A549 (cell line): ENCODE results near the gene COMMD4. TPM values are rescaled to one million over a fixed set of nuclear protein-coding genes. Genes with fewer than 3 reads are reported as not detected.

Experiments
- ATAC-seq, 2 experiments: fragments of 200-7000 bp in 1 of 2; fragments of >200 bp in 1 of 2; cut with Nextera tagmentation in 1 of 2; cut with Tn5 transposase in 1 of 2; 3 replicates each; pipeline versions ENCODE4 v1.8.0 to v1.9.1; 2018 to 2020; ENCODE audit warnings: mild to moderate bottlenecking in 1 of 2, moderate library complexity in 1 of 2
- CTCF ChIA-PET: fragments of 300-600 bp; sonication (Branson Sonifier 250); formaldehyde crosslinking; extraction: SDS; loops from one replicate; lab custom pipeline; 2021; ENCODE audit warnings: antibody characterized with exemption, inconsistent platforms; lab: Yijun Ruan, JAX
- POLR2A ChIA-PET: fragments of 350-600 bp; formaldehyde crosslinking; extraction: SDS; loops from one replicate; lab custom pipeline; 2021; ENCODE audit warnings: antibody characterized with exemption, inconsistent platforms; lab: Yijun Ruan, JAX
- DNase-seq, 2 experiments: peaks; one replicate each; pipeline versions ENCODE4 v3.0.0 to v3.0.0-alpha.2; 2011 to 2016; ENCODE audit warnings: low read depth in 1 of 2, low spot score in 1 of 2
- FAIRE-seq: peaks from 2 replicates; lab custom pipeline; 2011; peaks lifted over from hg19 to GRCh38; lab: Jason Lieb, UNC
- H3K27ac ChIP-seq, 2 experiments: fragments of >200 bp; sonication (Bioruptor Twin); formaldehyde crosslinking; 3 replicates each; pipeline ENCODE4 v1.5.1; 2016 to 2017
- H3K4me1 ChIP-seq: fragments of >200 bp; sonication (Bioruptor Twin); formaldehyde crosslinking; 3 replicates; pipeline ENCODE4 v1.6.1; 2016
- H3K4me2 ChIP-seq: fragments of >200 bp; sonication (Bioruptor Twin); formaldehyde crosslinking; 3 replicates; pipeline ENCODE4 v1.6.1; 2016
- H3K4me3 ChIP-seq: fragments of >200 bp; sonication (Bioruptor Twin); formaldehyde crosslinking; 3 replicates; pipeline ENCODE4 v1.5.1; 2016
- H3K9me3 ChIP-seq: fragments of >200 bp; sonication (Bioruptor Twin); formaldehyde crosslinking; 3 replicates; pipeline ENCODE4 v1.6.1; 2016
- BCL3 ChIP-seq: fragments of >200 bp; sonication (Bioruptor Twin); formaldehyde crosslinking; IDR thresholded peaks from 3 replicates; pipeline ENCODE4 v1.6.1; 2016
- BHLHE40 ChIP-seq: IDR thresholded peaks from 2 replicates; pipeline ENCODE4 v1.6.1; 2012; ENCODE audit warnings: low read depth, low read length, inconsistent platforms
- CEBPB ChIP-seq, 2 experiments: fragments of >200 bp in 1 of 2; sonication (Bioruptor Twin) in 1 of 2; formaldehyde crosslinking in 1 of 2; IDR thresholded peaks; 2 replicates each; pipeline ENCODE4 v1.6.1; 2012 to 2016
- CHD2 ChIP-seq: fragments of 150-350 bp; IDR thresholded peaks from 2 replicates; pipeline ENCODE4 v1.6.1; 2014; ENCODE audit warnings: low read length; ENCODE audit not compliant: partially characterized antibody
- CHD4 ChIP-seq: fragments of 200-600 bp; sonication (generic); IDR thresholded peaks from 2 replicates; pipeline ENCODE4 v1.6.1; 2016; ENCODE audit warnings: antibody characterized with exemption, mild to moderate bottlenecking, borderline replicate concordance
- CTCF ChIP-seq: fragments of >200 bp; sonication (Bioruptor Twin); formaldehyde crosslinking; IDR thresholded peaks from 3 replicates; pipeline ENCODE4 v1.5.1; 2016
- E2F6 ChIP-seq: IDR thresholded peaks from 2 replicates; pipeline ENCODE4 v1.6.1; 2012; ENCODE audit warnings: low read depth, borderline replicate concordance
- EHF ChIP-seq: fragments of 250-450 bp; sonication (Bioruptor Pico); IDR thresholded peaks from 2 replicates; pipeline ENCODE4 v1.5.0; 2020; ENCODE audit warnings: mild to moderate bottlenecking
- EHMT2 ChIP-seq: fragments of 200-600 bp; sonication (generic); IDR thresholded peaks from 2 replicates; pipeline ENCODE4 v1.6.1; 2016; ENCODE audit warnings: antibody characterized with exemption, low read depth, mild to moderate bottlenecking, moderate library complexity
- ELK1 ChIP-seq: fragments of 150-350 bp; IDR thresholded peaks from 2 replicates; pipeline ENCODE4 v1.6.1; 2014; ENCODE audit warnings: low read depth, mild to moderate bottlenecking, low read length
- EP300 ChIP-seq, 2 experiments: fragments of >200 bp; sonication (Bioruptor Twin); formaldehyde crosslinking; IDR thresholded peaks; 2 replicates in 1 of 2; 3 replicates in 1 of 2; pipeline ENCODE4 v1.6.1; 2016 to 2017
- FOSL2 ChIP-seq, 2 experiments: fragments of 450-650 bp in 1 of 2; fragments of >200 bp in 1 of 2; sonication (Bioruptor Twin) in 1 of 2; formaldehyde crosslinking; IDR thresholded peaks; 2 replicates each; pipeline versions ENCODE4 v1.5.0 to v1.6.1; 2016 to 2020; ENCODE audit warnings: mild to moderate bottlenecking in 1 of 2, moderate library complexity in 1 of 2
- FOXS1 ChIP-seq: fragments of 250-450 bp; sonication (Bioruptor Pico); IDR thresholded peaks from 2 replicates; pipeline ENCODE4 v1.5.0; 2020; ENCODE audit warnings: mild to moderate bottlenecking, moderate library complexity
- GATA3 ChIP-seq: IDR thresholded peaks from 2 replicates; pipeline ENCODE4 v1.6.1; 2012; ENCODE audit warnings: borderline replicate concordance
- HES2 ChIP-seq: fragments of >200 bp; sonication (Bioruptor Twin); formaldehyde crosslinking; IDR thresholded peaks from 2 replicates; pipeline ENCODE4 v1.6.1; 2016
- HMGXB4 ChIP-seq: fragments of 250-450 bp; sonication (Bioruptor Pico); IDR thresholded peaks from 2 replicates; pipeline ENCODE4 v1.5.0; 2021; ENCODE audit warnings: mild to moderate bottlenecking, moderate library complexity, borderline replicate concordance
- JUN ChIP-seq, 2 experiments: fragments of >200 bp; sonication (Bioruptor Twin); formaldehyde crosslinking; IDR thresholded peaks; 2 replicates in 1 of 2; 3 replicates in 1 of 2; pipeline ENCODE4 v1.6.1; 2016 to 2017
- JUNB ChIP-seq: fragments of >200 bp; sonication (Bioruptor Twin); formaldehyde crosslinking; IDR thresholded peaks from 2 replicates; pipeline ENCODE4 v1.6.1; 2016
- KDM1A ChIP-seq: fragments of 200-600 bp; sonication (generic); IDR thresholded peaks from 2 replicates; pipeline ENCODE4 v1.6.1; 2016; ENCODE audit warnings: low read depth, mild to moderate bottlenecking
- KDM5A ChIP-seq: fragments of 200-600 bp; sonication (generic); IDR thresholded peaks from 2 replicates; pipeline ENCODE4 v1.6.1; 2016; ENCODE audit warnings: antibody characterized with exemption, mild to moderate bottlenecking
- MAFK ChIP-seq: fragments of 450-650 bp; IDR thresholded peaks from 2 replicates; pipeline ENCODE4 v1.6.1; 2014; ENCODE audit not compliant: partially characterized antibody
- MAX ChIP-seq: IDR thresholded peaks from 2 replicates; pipeline ENCODE4 v1.6.1; 2012
- NFE2L2 ChIP-seq: fragments of 150-350 bp; conservative IDR thresholded peaks from 2 replicates; pipeline ENCODE4 v1.6.1; 2014; ENCODE audit warnings: low read length
- NR3C1 ChIP-seq: fragments of >200 bp; sonication (Bioruptor Twin); formaldehyde crosslinking; IDR thresholded peaks from 3 replicates; pipeline ENCODE4 v1.6.1; 2017
- POLR2A ChIP-seq: IDR thresholded peaks from 2 replicates; pipeline ENCODE4 v1.6.1; 2012; ENCODE audit warnings: mild to moderate bottlenecking, low read length
- RAD21 ChIP-seq, 2 experiments: fragments of >200 bp in 1 of 2; sonication (Bioruptor Twin) in 1 of 2; formaldehyde crosslinking in 1 of 2; IDR thresholded peaks in 1 of 2; conservative IDR thresholded peaks in 1 of 2; 2 replicates in 1 of 2; 3 replicates in 1 of 2; pipeline ENCODE4 v1.6.1; 2012 to 2018; ENCODE audit warnings: inconsistent platforms in 1 of 2
- RARB ChIP-seq: fragments of 250-450 bp; sonication (Bioruptor Pico); IDR thresholded peaks from 2 replicates; pipeline ENCODE4 v1.8.0; 2021; ENCODE audit warnings: mild to moderate bottlenecking, moderate library complexity
- SREBF2 ChIP-seq: fragments of 450-650 bp; IDR thresholded peaks from 2 replicates; pipeline ENCODE4 v1.6.1; 2014; ENCODE audit warnings: mild to moderate bottlenecking, moderate library complexity
- TP53 ChIP-seq: fragments of 250-450 bp; sonication (Bioruptor Pico); IDR thresholded peaks from 2 replicates; pipeline ENCODE4 v1.5.0; 2021; ENCODE audit warnings: mild to moderate bottlenecking, moderate library complexity
- USF2 ChIP-seq: fragments of 450-650 bp; IDR thresholded peaks from 2 replicates; pipeline ENCODE4 v1.6.1; 2014; ENCODE audit warnings: antibody characterized with exemption
- ZC3H11A ChIP-seq: fragments of 450-650 bp; IDR thresholded peaks from 2 replicates; pipeline ENCODE4 v1.6.1; 2014; ENCODE audit warnings: antibody characterized with exemption, mild to moderate bottlenecking
- ZNF302 ChIP-seq: fragments of 250-450 bp; sonication (Bioruptor Pico); IDR thresholded peaks from 2 replicates; pipeline ENCODE4 v1.9.0; 2021; ENCODE audit warnings: inconsistent platforms, mild to moderate bottlenecking, moderate library complexity
- ZSCAN20 ChIP-seq: fragments of 250-450 bp; sonication (Bioruptor Pico); IDR thresholded peaks from 2 replicates; pipeline ENCODE4 v1.8.0; 2022; ENCODE audit warnings: mild to moderate bottlenecking, moderate library complexity
- WGBS: methylation state at CpG from one replicate; pipeline ENCODE4 v1.1.6; 2017; ENCODE audit errors: missing lambda C conversion rate; 5-methylcytosine and 5-hydroxymethylcytosine counted together
- polyA minus RNA-seq: library from RNA; depleted of rRNA, polyadenylated mRNA; stranded (reverse); fragments of >200 nt; gene quantifications from 2 replicates; pipeline ENCODE4 v1.2.3, GENCODE V29; 2011; rRNA and poly(A)+ RNA removed
- polyA plus RNA-seq, 4 experiments: library from polyadenylated mRNA; depleted of rRNA in 3 of 4; stranded (reverse); fragments of >200 nt; fragmentation: RNase III in 1 of 4; extraction: RNeasy Plus Mini Kit Qiagen cat#74134 plus additional on column Dnase treatment in 1 of 4; gene quantifications; 2 replicates in 3 of 4; 3 replicates in 1 of 4; pipeline ENCODE4 v1.2.3, GENCODE V29; 2011 to 2017

COMMD4 gene
- 88.0 and 98.3 TPM in 2 replicates for polyA plus RNA-seq (2011; rRNA removed)
- 396 and 403 TPM in 2 replicates for polyA plus RNA-seq (2012; cell fraction: cytosol; rRNA removed)
- polyA plus RNA-seq (2012; cell fraction: nucleus; rRNA removed) = 402 and 454 TPM in 2 replicates
- polyA plus RNA-seq (2017; fragmentation: RNase III; extraction: RNeasy Plus Mini Kit Qiagen cat#74134 plus additional on column Dnase treatment) = 203 to 222 TPM (median 220 TPM) in 3 replicates
- 38.3 and 50.6 TPM in 2 replicates for polyA minus RNA-seq

GRCh38 chr15:75335705-75336355 lies at the start of gene COMMD4:
TSS of gene COMMD4 (plus strand) at chr15:75336063. CDS start at chr15:75336090, 27 bp downstream.
- WGBS = 1% methylated on average over 27 of the region's 42 CpGs
- FAIRE-seq = no peak
- Histone ChIP-seq H3K4me1 (peaks cover 11% of the 10 kb centered on the region; the same call in 2 of the 3 replicates), H3K27ac (peak within 1 kb of the TSS; percentile 72 to 91), H3K9me3 (no peaks in the 10 kb centered on the region), H3K4me3 (peak within 1 kb of the TSS; percentile 60), H3K4me2 (peak within 1 kb of the TSS; percentile 85)
- ChIA-PET CTCF (interaction anchor here (0.8 to 2.0 kb wide), 2 partner anchors 13 to 32 kb away, joined by 3 to 10 read pairs; partner anchors contain the start of gene MAN2C1), POLR2A (interaction anchor here (1.1 to 1.2 kb wide), 2 partner anchors 12 to 32 kb away, joined by 3 read pairs; no protein-coding TSS in a partner anchor)
- peak; percentile 90 to 93 for ATAC-seq
- DNase-seq = peak; percentile 72 to 98
- no peak for TF ChIP-seq ZC3H11A
- no peak for TF ChIP-seq EP300 (IDR thresholded peaks at IDR 0.05)
- no peak for TF ChIP-seq MAFK
- no peak for TF ChIP-seq HES2
- TF ChIP-seq SREBF2 = no peak
- no peak for TF ChIP-seq KDM1A
- TF ChIP-seq USF2 = peak; percentile 99
- 0 out of 2 replicates have a peak, but pooled peaks have one; percentile 31 for TF ChIP-seq EHF (CRISPR knock-in tag)
- TF ChIP-seq CEBPB (IDR thresholded peaks at IDR 0.05) = no peak
- no peak for TF ChIP-seq GATA3
- TF ChIP-seq HMGXB4 = no peak
- TF ChIP-seq ELK1 = no peak
- peak; percentile 46 to 84; a peak in 2 of 5 replicates for TF ChIP-seq JUN (IDR thresholded peaks at IDR 0.05)
- TF ChIP-seq KDM5A = peak; percentile 94
- TF ChIP-seq NR3C1 = no peak
- no peak for TF ChIP-seq FOSL2 (IDR thresholded peaks at IDR 0.05)
- TF ChIP-seq FOSL2 (CRISPR knock-in tag; IDR thresholded peaks at IDR 0.05) = peak; percentile 56
- TF ChIP-seq CHD4 = no peak
- no peak for TF ChIP-seq BHLHE40
- no peak for TF ChIP-seq ZSCAN20 (CRISPR knock-in tag)
- TF ChIP-seq CTCF = no peak
- TF ChIP-seq POLR2A = peak; percentile 81
- no peak for TF ChIP-seq NFE2L2
- TF ChIP-seq RARB = no peak
- TF ChIP-seq MAX = peak; percentile 97
- peak; percentile 98 for TF ChIP-seq E2F6
- no peak for TF ChIP-seq FOXS1 (CRISPR knock-in tag)
- no peak for TF ChIP-seq ZNF302 (CRISPR knock-in tag)
- TF ChIP-seq EHMT2 = no peak
- TF ChIP-seq CHD2 = no peak
- TF ChIP-seq TP53 (CRISPR knock-in tag) = 0 out of 2 replicates have a peak, but pooled peaks have one; percentile 39
- no peak for TF ChIP-seq JUNB
- no peak for TF ChIP-seq RAD21 (conservative IDR thresholded peaks at IDR 0.05 in 1 of 2, IDR thresholded peaks at IDR 0.05 in 1 of 2)
- peak; percentile 62; the same call in 1 of the 3 replicates for TF ChIP-seq BCL3
